H9 (cell line): ENCODE measurements around the gene ASTN2. TPM values are rescaled to one million over a fixed set of nuclear protein-coding genes. Genes with fewer than 3 reads are reported as not detected.
A peak's percentile ranks its signal among the peaks of the same experiment; 100 is the strongest.

Experiments used
- DNase-seq: peaks from one replicate; pipeline ENCODE4 v3.0.0-alpha.2; 2017
- H2AFZ ChIP-seq: one replicate; pipeline ENCODE4 v1.6.1; 2013; ENCODE audit warnings: mild to moderate bottlenecking, low read length, control low read depth, moderate library complexity
- H2AK5ac ChIP-seq: 2 replicates; pipeline ENCODE4 v1.6.1; 2013; ENCODE audit warnings: low read length, control low read depth, mixed read lengths; ENCODE audit not compliant: insufficient read length
- H2BK120ac ChIP-seq: one replicate; pipeline ENCODE4 v1.6.1; 2013; ENCODE audit warnings: low read depth, mild to moderate bottlenecking, low read length, control low read depth, inconsistent platforms; ENCODE audit not compliant: poor library complexity, severe bottlenecking
- H2BK12ac ChIP-seq: 2 replicates; pipeline ENCODE4 v1.6.1; 2013; ENCODE audit warnings: low read length, control low read depth, mixed read lengths, low read depth; ENCODE audit not compliant: insufficient read length
- H2BK15ac ChIP-seq: 2 replicates; pipeline ENCODE4 v1.6.1; 2013; ENCODE audit warnings: low read depth, low read length, control low read depth
- H2BK20ac ChIP-seq: one replicate; pipeline ENCODE4 v1.6.1; 2013; ENCODE audit warnings: low read depth, mild to moderate bottlenecking, low read length, control low read depth, inconsistent platforms; ENCODE audit not compliant: poor library complexity, severe bottlenecking
- H2BK5ac ChIP-seq: 2 replicates; pipeline ENCODE4 v1.6.1; 2013; ENCODE audit warnings: low read length, control low read depth, mixed read lengths; ENCODE audit not compliant: insufficient read length
- H3K14ac ChIP-seq: 2 replicates; pipeline ENCODE4 v1.6.1; 2013; ENCODE audit warnings: low read length, control low read depth; ENCODE audit not compliant: insufficient read depth
- H3K18ac ChIP-seq: 2 replicates; pipeline ENCODE4 v1.6.1; 2013; ENCODE audit warnings: low read depth, mild to moderate bottlenecking, mixed read lengths, low read length, control low read depth; ENCODE audit not compliant: insufficient read length
- H3K23ac ChIP-seq: 2 replicates; pipeline ENCODE4 v1.6.1; 2013; ENCODE audit warnings: low read length, control low read depth, mixed read lengths, low read depth; ENCODE audit not compliant: insufficient read length
- H3K23me2 ChIP-seq: 2 replicates; pipeline ENCODE4 v1.6.1; 2013; ENCODE audit warnings: low read depth, mild to moderate bottlenecking, mixed read lengths, low read length, control low read depth; ENCODE audit not compliant: insufficient read length, poor library complexity, severe bottlenecking
- H3K27ac ChIP-seq: 2 replicates; pipeline ENCODE4 v1.5.1; 2013; ENCODE audit warnings: low read length, control low read depth, mixed read lengths, low read depth; ENCODE audit not compliant: insufficient read length
- H3K27me3 ChIP-seq: 2 replicates; pipeline ENCODE4 v1.6.1; 2013; ENCODE audit warnings: low read length, control low read depth, inconsistent platforms; ENCODE audit not compliant: insufficient read depth
- H3K4ac ChIP-seq: 2 replicates; pipeline ENCODE4 v1.6.1; 2013; ENCODE audit warnings: low read depth, mild to moderate bottlenecking, control low read depth, inconsistent platforms, low read length, moderate library complexity
- H3K4me1 ChIP-seq: 2 replicates; pipeline ENCODE4 v1.6.1; 2013; ENCODE audit warnings: low read length, control low read depth, inconsistent platforms; ENCODE audit not compliant: insufficient read depth
- H3K4me2 ChIP-seq: 2 replicates; pipeline ENCODE4 v1.6.1; 2013; ENCODE audit warnings: low read length, control low read depth, mixed read lengths; ENCODE audit not compliant: insufficient read length, insufficient read depth
- H3K56ac ChIP-seq: 2 replicates; pipeline ENCODE4 v1.6.1; 2013; ENCODE audit warnings: low read depth, mild to moderate bottlenecking, mixed read lengths, low read length, control low read depth; ENCODE audit not compliant: insufficient read length
- H3K79me1 ChIP-seq: 2 replicates; pipeline ENCODE4 v1.6.1; 2013; ENCODE audit warnings: low read depth, mild to moderate bottlenecking, moderate library complexity, low read length, control low read depth, inconsistent platforms; ENCODE audit not compliant: insufficient read depth, poor library complexity, severe bottlenecking
- H3K79me2 ChIP-seq: 2 replicates; pipeline ENCODE4 v1.6.1; 2013; ENCODE audit warnings: low read length, control low read depth, inconsistent platforms; ENCODE audit not compliant: insufficient read depth
- H3K9ac ChIP-seq: 2 replicates; pipeline ENCODE4 v1.6.1; 2013; ENCODE audit warnings: low read length, control low read depth, mixed read lengths; ENCODE audit not compliant: insufficient read length; ENCODE audit errors: extremely low read depth
- H3K9me3 ChIP-seq: one replicate; pipeline ENCODE4 v1.6.1; 2013; ENCODE audit warnings: low read depth, low read length, inconsistent platforms; ENCODE audit not compliant: control insufficient read depth
- H3T11ph ChIP-seq: one replicate; pipeline ENCODE4 v1.6.1; 2013; ENCODE audit warnings: mild to moderate bottlenecking, low read length, control low read depth, inconsistent platforms
- H4K20me1 ChIP-seq: one replicate; pipeline ENCODE4 v1.6.1; 2013; ENCODE audit not compliant: control insufficient read depth, insufficient read length, insufficient read depth
- H4K5ac ChIP-seq: 2 replicates; pipeline ENCODE4 v1.6.1; 2013; ENCODE audit warnings: low read depth, mild to moderate bottlenecking, mixed read lengths, low read length, control low read depth; ENCODE audit not compliant: insufficient read length
- H4K8ac ChIP-seq: replicated peaks from 2 replicates; pipeline ENCODE4 v1.6.1; 2013; ENCODE audit warnings: low read length, control low read depth, mixed read lengths, low read depth; ENCODE audit not compliant: insufficient read length
- H4K91ac ChIP-seq: 2 replicates; pipeline ENCODE4 v1.6.1; 2013; ENCODE audit warnings: low read depth, mild to moderate bottlenecking, moderate library complexity, mixed read lengths, low read length, control low read depth; ENCODE audit not compliant: insufficient read length
- H3K27ac Mint-ChIP-seq, 3 experiments: 2 replicates in 2 of 3; 3 replicates in 1 of 3; pipeline ENCODE4 v1.8.0; 2020 to 2021; ENCODE audit warnings: mixed read lengths in 3 of 3, mild to moderate bottlenecking in 1 of 3, moderate library complexity in 1 of 3
- H3K27me3 Mint-ChIP-seq: 2 replicates; pipeline ENCODE4 v1.8.0; 2021; ENCODE audit warnings: low read depth, mild to moderate bottlenecking, moderate library complexity, mixed read lengths
- H3K36me3 Mint-ChIP-seq, 3 experiments: 2 replicates in 2 of 3; 3 replicates in 1 of 3; pipeline ENCODE4 v1.8.0; 2020 to 2021; ENCODE audit warnings: low read depth in 3 of 3, mixed read lengths in 3 of 3; ENCODE audit not compliant: insufficient read depth in 1 of 3
- H3K4me1 Mint-ChIP-seq, 2 experiments: 2 replicates each; pipeline ENCODE4 v1.8.0; 2020; ENCODE audit warnings: mixed read lengths in 2 of 2
- H3K4me3 Mint-ChIP-seq, 2 experiments: 2 replicates in 1 of 2; 3 replicates in 1 of 2; pipeline ENCODE4 v1.8.0; 2020 to 2021; ENCODE audit warnings: mild to moderate bottlenecking in 2 of 2, mixed read lengths in 2 of 2, moderate library complexity in 1 of 2
- H3K9me3 Mint-ChIP-seq, 2 experiments: 2 replicates in 1 of 2; 3 replicates in 1 of 2; pipeline ENCODE4 v1.8.0; 2020; ENCODE audit warnings: mild to moderate bottlenecking in 2 of 2, mixed read lengths in 2 of 2, moderate library complexity in 1 of 2
- WGBS: extraction: QIAGEN DNeasy Blood & Tissue Kit; methylation state at CpG from one replicate; pipeline ENCODE4 v1.1.7; 2013; ENCODE audit warnings: missing lambda C conversion rate, low lambda C conversion rate, mixed read lengths; ENCODE audit not compliant: insufficient read length; ENCODE audit errors: extremely low coverage; 5-methylcytosine and 5-hydroxymethylcytosine counted together
- total RNA-seq: library from RNA; stranded (reverse); gene quantifications from 2 replicates; pipeline ENCODE4 v1.2.1, GENCODE V29; 2021
- TF ChIP-seq, protein P1 (sequence below): fragments of 200-600 bp; sonication (generic); conservative IDR thresholded peaks from 3 replicates; pipeline ENCODE4 v1.8.0; 2021; ENCODE audit warnings: antibody characterized with exemption, mild to moderate bottlenecking

Gene ASTN2
- total RNA-seq, 1 experiment from 2014 or later, result 9.7 TPM

DNA sequence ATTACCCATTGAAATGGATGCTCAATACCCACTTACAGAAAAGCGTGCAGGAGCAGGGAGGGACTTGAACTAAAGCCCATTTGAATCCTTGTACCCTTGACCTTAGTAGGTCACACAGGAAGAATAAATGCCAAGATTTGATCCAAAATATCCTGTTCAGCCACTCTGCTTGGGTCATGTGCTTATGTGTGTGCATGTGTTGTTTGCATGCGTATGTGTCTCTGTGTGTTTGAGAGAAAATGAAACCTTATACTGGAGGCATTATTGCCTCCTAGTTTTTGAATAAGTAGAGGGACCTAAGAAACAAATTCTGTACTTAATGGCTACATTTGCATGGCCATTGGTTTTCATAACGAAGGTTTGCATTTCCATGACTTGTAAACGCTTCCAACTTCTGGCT lies 791.1 kb downstream of the ASTN2 start:
- Histone ChIP-seq H3K4me1 (peaks cover 6% of the 10 kb centered on the region), H3K79me1 (no peaks in the 10 kb centered on the region), H2AK5ac (no peak overlapping the region), H3K4ac (no peak overlapping the region), H2BK5ac (no peak overlapping the region), H2BK20ac (no peak overlapping the region), H4K91ac (no peak overlapping the region), H4K5ac (no peak overlapping the region), H2BK120ac (no peak overlapping the region), H2BK15ac (no peak overlapping the region), H3K23me2 (no peaks in the 10 kb centered on the region), H4K20me1 (no peaks in the 10 kb centered on the region), H3K79me2 (no peaks in the 10 kb centered on the region), H3K14ac (no peak overlapping the region), H4K8ac (no peak overlapping the region), H3K9ac (no peak overlapping the region), H3T11ph (no peak overlapping the region), H3K9me3 (no peaks in the 10 kb centered on the region), H3K27ac (no peak overlapping the region), H3K56ac (no peak overlapping the region), H2AFZ (no peak overlapping the region), H3K18ac (no peak overlapping the region), H2BK12ac (no peak overlapping the region), H3K4me2 (no peak overlapping the region), H3K23ac (no peak overlapping the region), H3K27me3 (no peaks in the 10 kb centered on the region)
- Mint-ChIP-seq H3K4me1 (peaks cover 19 to 20% of the 10 kb centered on the region in 2 experiments), H3K9me3 (no peaks in the 10 kb centered on the region), H3K4me3 (no peak overlapping the region), H3K36me3 (no peaks in the 10 kb centered on the region; a peak in 1 of 7 replicates), H3K27me3 (peaks cover 3% of the 10 kb centered on the region), H3K27ac (peak overlapping the region in 1 of 3 experiments; percentile 48; a peak in 1 of 7 replicates)
- WGBS, result no CpG with 5 or more reads among the region's 4 CpGs
- TF ChIP-seq, protein P1, sequence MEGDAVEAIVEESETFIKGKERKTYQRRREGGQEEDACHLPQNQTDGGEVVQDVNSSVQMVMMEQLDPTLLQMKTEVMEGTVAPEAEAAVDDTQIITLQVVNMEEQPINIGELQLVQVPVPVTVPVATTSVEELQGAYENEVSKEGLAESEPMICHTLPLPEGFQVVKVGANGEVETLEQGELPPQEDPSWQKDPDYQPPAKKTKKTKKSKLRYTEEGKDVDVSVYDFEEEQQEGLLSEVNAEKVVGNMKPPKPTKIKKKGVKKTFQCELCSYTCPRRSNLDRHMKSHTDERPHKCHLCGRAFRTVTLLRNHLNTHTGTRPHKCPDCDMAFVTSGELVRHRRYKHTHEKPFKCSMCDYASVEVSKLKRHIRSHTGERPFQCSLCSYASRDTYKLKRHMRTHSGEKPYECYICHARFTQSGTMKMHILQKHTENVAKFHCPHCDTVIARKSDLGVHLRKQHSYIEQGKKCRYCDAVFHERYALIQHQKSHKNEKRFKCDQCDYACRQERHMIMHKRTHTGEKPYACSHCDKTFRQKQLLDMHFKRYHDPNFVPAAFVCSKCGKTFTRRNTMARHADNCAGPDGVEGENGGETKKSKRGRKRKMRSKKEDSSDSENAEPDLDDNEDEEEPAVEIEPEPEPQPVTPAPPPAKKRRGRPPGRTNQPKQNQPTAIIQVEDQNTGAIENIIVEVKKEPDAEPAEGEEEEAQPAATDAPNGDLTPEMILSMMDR, result no peak
- no peak for DNase-seq
